Nephron progenitor cell (in vitro differentiated cells): ENCODE measurements around the gene TCF15.
"Not testable (repeated sequence)": the region's sequence is repeated elsewhere in the genome, so short reads cannot be mapped to it uniquely, and the experiment has no call there.

ENCODE experiments used
- DNase-seq: peaks from one replicate; pipeline ENCODE4 v3.0.0; 2021
- H3K27ac Mint-ChIP-seq: 2 replicates; pipeline ENCODE4 v1.8.0; 2021; ENCODE audit warnings: mild to moderate bottlenecking, moderate library complexity, mixed read lengths
- H3K27me3 Mint-ChIP-seq: 2 replicates; pipeline ENCODE4 v1.8.0; 2021; ENCODE audit warnings: mild to moderate bottlenecking, low read depth, mixed read lengths; ENCODE audit not compliant: poor library complexity
- H3K36me3 Mint-ChIP-seq: 2 replicates; pipeline ENCODE4 v1.8.0; 2021; ENCODE audit warnings: low read depth, mixed read lengths
- H3K4me1 Mint-ChIP-seq: 2 replicates; pipeline ENCODE4 v1.8.0; 2021; ENCODE audit warnings: mixed read lengths
- H3K4me3 Mint-ChIP-seq: 2 replicates; pipeline ENCODE4 v1.8.0; 2021; ENCODE audit warnings: mild to moderate bottlenecking, moderate library complexity, mixed read lengths
- H3K9me3 Mint-ChIP-seq: 2 replicates; pipeline ENCODE4 v1.8.0; 2021; ENCODE audit warnings: mild to moderate bottlenecking, moderate library complexity, mixed read lengths
- CTCF ChIP-seq: fragments of 200-600 bp; sonication (generic); IDR thresholded peaks from 2 replicates; pipeline ENCODE4 v1.5.0; 2021; ENCODE audit warnings: antibody characterized with exemption

TCF15 gene

DNA sequence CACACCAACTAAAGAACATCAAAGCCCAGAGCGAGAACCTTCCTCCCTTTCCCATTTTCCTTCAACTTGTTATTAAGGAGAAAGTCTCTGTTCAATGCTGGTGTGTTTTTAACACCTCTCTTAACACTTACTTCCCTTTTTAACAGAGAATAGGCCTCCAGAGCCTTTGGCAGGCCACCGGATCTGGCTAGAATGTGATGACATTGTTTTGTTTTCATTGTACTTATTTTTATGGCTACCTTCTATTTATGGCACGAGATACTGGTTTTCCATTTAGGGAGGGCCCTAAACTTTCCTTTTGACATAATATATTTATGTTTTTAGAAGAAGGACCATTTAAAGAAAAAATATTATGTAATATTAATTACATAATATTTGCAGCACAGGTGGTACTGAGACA lies 21.6 kb downstream of the TCF15 start:
- Mint-ChIP-seq H3K9me3 (no peaks in the 10 kb centered on the region), H3K4me1 (peaks cover 48% of the 10 kb centered on the region), H3K36me3 (no peaks in the 10 kb centered on the region), H3K4me3 (no peak overlapping the region), H3K27me3 (peaks cover 16% of the 10 kb centered on the region), H3K27ac (no peak overlapping the region)
- DNase-seq, result no peak
- TF ChIP-seq CTCF, result no peak

GRCh38 chr20:584971-585301 lies 25.2 kb downstream of the TCF15 start:
- no peak for DNase-seq
- Mint-ChIP-seq H3K36me3 (no peaks in the 10 kb centered on the region), H3K9me3 (no peaks in the 10 kb centered on the region), H3K27me3 (peaks cover 6% of the 10 kb centered on the region), H3K27ac (no peak overlapping the region), H3K4me3 (no peak overlapping the region), H3K4me1 (peaks cover 32% of the 10 kb centered on the region)
- TF ChIP-seq CTCF, result no peak

DNA sequence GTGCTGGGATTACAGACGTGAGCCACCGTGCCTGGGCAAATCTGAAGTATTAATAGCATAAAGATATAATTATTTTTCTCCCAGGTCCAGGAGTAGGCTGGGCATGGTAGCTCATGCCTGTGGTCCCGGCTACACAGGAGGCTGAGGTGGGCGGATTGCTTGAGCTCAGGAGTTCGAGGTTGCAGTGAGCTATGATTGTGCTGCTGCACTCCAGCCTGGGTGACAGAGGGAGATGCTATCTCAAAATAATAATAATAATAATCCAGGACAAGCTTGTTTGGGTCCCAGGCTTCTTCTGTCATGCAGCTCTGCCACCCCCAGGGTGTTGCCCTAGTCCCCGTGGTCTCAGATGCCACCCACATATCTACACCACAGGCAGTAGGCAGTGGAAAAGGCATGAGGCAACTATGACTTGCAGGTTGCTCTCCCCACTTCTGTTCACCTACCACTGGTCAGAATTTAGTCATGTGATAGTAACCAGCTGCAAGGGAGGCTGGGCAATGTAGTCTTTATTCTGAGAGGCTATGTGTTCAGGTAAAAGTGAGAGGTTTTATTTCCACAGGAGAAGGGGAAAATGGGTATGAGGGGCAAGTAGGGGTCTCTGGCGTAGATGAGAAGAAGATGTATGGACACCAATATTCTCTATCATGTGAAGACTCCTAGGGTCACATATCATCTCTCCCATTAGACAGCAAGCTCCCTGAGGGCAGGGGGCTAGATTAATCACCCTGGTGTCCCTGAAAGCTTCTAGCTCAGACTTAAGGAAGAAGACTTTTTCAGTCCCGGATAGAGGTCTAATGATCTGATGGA lies 25.7 kb downstream of the TCF15 start:
- no peak overlapping the region for H3K4me3 Mint-ChIP-seq
- H3K27ac Mint-ChIP-seq, result no peak overlapping the region
- H3K9me3 Mint-ChIP-seq, result no peaks in the 10 kb centered on the region
- peaks cover 4% of the 10 kb centered on the region for H3K27me3 Mint-ChIP-seq
- H3K36me3 Mint-ChIP-seq, result no peaks in the 10 kb centered on the region
- no peak for TF ChIP-seq CTCF
- DNase-seq, result no peak
- H3K4me1 Mint-ChIP-seq, result peaks cover 29% of the 10 kb centered on the region

DNA sequence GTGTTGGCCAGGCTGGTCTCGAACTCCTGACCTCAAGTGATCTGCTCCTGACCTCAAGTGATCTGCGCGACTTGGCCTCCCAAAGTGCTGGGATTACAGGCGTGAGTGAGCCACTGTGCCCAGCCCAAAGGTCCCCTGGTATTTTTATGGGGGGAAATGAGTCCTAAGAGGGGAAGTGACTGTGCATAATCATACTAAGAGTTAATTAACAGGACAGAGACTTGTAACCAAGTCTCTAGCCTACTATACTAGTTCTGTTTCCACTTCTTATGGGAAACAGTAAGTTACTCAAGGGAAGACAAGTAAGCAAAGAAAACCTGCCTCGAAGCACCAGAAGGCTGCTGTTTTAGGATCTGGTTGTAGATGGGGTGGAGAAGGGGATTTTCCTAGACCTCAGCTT lies 27.9 kb downstream of the TCF15 start:
- Mint-ChIP-seq H3K27me3 (peaks cover 5% of the 10 kb centered on the region), H3K4me1 (peaks cover 13% of the 10 kb centered on the region), H3K9me3 (no peaks in the 10 kb centered on the region), H3K36me3 (no peaks in the 10 kb centered on the region), H3K27ac (peak overlapping the region; percentile 73), H3K4me3 (no peak overlapping the region)
- no peak for DNase-seq
- no peak for TF ChIP-seq CTCF

DNA sequence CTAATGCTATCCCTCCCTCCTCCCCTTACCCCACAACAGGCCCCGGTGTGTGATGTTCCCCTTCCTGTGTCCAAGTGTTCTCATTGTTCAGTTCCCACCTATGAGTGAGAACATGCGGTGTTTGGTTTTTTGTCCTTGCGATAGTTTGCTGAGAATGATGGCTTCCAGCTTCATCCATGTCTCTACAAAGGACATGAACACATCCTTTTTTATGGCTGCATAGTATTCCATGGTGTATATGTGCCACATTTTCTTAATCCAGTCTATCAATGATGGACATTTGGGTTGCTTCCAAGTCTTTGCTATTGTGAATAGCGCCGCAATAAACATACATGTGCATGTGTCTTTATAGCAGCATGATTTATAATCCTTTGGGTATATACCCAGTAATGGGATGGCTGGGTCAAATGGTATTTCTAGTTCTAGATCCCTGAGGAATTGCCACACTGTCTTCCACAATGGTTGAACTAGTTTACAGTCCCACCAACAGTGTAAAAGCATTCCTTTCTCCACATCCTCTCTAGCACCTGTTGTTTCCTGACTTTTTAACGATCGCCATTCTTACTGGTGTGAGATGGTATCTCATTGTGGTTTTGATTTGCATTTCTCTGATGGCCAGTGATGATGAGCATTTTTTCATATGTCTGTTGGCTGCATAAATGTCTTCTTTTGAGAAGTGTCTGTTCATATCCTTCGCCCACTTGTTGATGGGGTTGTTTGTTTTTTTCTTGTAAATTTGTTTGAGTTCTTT lies 31.0 kb downstream of the TCF15 start:
- H3K4me3 Mint-ChIP-seq, DNase-seq, H3K9me3 Mint-ChIP-seq, H3K27ac Mint-ChIP-seq, H3K36me3 Mint-ChIP-seq, H3K4me1 Mint-ChIP-seq: not testable (repeated sequence)
- peaks cover 10% of the 10 kb centered on the region for H3K27me3 Mint-ChIP-seq

DNA sequence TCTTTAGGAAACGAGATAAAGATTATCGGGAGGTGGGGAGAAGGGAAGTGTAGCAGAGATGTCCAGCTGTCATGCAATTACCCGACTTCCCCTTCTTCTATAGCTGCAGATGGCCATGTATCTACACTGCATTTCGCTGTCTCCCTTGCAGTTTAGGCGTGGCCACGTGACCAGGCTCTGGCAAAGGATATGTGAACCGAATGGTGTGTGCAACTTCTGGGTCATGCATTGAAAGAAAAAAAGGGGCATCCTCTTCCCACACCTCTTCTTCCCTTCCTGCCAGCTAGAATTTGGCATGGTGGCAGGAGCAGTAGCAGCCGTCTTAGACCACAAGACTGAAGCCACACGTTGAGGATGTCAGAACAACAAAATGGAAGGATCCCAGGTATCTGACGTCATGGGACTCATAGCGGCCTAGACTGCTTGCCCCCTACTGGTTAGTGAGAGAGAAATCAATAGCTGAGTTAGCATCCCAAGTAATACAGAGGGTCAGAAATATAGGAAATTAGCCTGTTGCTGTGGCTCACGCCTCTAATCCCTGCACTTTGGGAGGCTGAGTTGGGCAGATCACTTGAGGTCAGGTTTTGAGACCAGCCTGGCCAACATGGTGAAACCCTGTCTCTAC lies 32.8 kb downstream of the TCF15 start:
- no peaks in the 10 kb centered on the region for H3K36me3 Mint-ChIP-seq
- peaks cover 21% of the 10 kb centered on the region for H3K4me1 Mint-ChIP-seq
- no peak overlapping the region for H3K4me3 Mint-ChIP-seq
- H3K9me3 Mint-ChIP-seq, result no peaks in the 10 kb centered on the region
- no peak for DNase-seq
- H3K27me3 Mint-ChIP-seq, result peaks cover 18% of the 10 kb centered on the region
- H3K27ac Mint-ChIP-seq, result no peak overlapping the region
- peak; percentile 36 for TF ChIP-seq CTCF
